Measurements from ENCODE around the gene MRTFB. TPM values are rescaled to one million over a fixed set of nuclear protein-coding genes. Genes with fewer than 3 reads are reported as not detected.
A peak's percentile ranks its signal among the peaks of the same experiment; 100 is the strongest.

The MRTFB gene
- total RNA-seq, 1 donor from 2014 or later, result 31.4 TPM

GRCh38 chr16:14240219-14240843 lies 169.2 kb downstream of the MRTFB start:
- no peak overlapping the region for H3K4me3 Mint-ChIP-seq (ENCODE audit: unreplicated experiment)
- H3K9me3 Mint-ChIP-seq (ENCODE audit: unreplicated experiment), result no peaks in the 10 kb centered on the region
- TF ChIP-seq, protein P1, sequence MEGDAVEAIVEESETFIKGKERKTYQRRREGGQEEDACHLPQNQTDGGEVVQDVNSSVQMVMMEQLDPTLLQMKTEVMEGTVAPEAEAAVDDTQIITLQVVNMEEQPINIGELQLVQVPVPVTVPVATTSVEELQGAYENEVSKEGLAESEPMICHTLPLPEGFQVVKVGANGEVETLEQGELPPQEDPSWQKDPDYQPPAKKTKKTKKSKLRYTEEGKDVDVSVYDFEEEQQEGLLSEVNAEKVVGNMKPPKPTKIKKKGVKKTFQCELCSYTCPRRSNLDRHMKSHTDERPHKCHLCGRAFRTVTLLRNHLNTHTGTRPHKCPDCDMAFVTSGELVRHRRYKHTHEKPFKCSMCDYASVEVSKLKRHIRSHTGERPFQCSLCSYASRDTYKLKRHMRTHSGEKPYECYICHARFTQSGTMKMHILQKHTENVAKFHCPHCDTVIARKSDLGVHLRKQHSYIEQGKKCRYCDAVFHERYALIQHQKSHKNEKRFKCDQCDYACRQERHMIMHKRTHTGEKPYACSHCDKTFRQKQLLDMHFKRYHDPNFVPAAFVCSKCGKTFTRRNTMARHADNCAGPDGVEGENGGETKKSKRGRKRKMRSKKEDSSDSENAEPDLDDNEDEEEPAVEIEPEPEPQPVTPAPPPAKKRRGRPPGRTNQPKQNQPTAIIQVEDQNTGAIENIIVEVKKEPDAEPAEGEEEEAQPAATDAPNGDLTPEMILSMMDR (IDR thresholded peaks at IDR 0.05), result no peak
- peak overlapping the region; percentile 12 for H3K27ac Mint-ChIP-seq (ENCODE audit: unreplicated experiment)
- H3K27me3 Mint-ChIP-seq (ENCODE audit: unreplicated experiment), result no peaks in the 10 kb centered on the region
- DNase-seq (ENCODE audit: extremely low spot score, unreplicated experiment), result no peak
- no peaks in the 10 kb centered on the region for H3K4me1 Mint-ChIP-seq (ENCODE audit: unreplicated experiment)
- peaks cover 21% of the 10 kb centered on the region for H3K36me3 Mint-ChIP-seq (ENCODE audit: unreplicated experiment)

DNA sequence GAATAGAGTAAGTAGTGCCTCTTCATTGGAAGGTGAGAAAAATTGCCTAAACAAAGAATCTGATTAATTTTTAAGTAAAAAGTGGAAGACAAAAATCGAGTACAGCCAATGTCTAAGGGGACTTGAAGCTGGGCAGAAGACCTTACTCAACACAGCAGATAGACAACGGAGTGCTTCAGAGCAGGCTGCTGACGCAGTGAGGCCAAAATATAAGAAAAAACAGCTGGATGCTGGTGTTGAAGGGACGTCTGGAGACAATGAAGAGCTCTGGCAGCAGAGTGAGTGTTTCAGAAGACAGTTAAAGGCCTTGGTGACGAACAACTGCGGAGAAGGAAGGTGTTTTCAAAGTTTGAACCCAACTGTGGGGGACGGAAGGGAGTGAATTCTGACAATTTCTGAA lies 169.8 kb downstream of the MRTFB start:
- no peaks in the 10 kb centered on the region for H3K9me3 Mint-ChIP-seq (ENCODE audit: unreplicated experiment)
- DNase-seq (ENCODE audit: extremely low spot score, unreplicated experiment), result no peak
- H3K36me3 Mint-ChIP-seq (ENCODE audit: unreplicated experiment), result peaks cover 21% of the 10 kb centered on the region
- peak overlapping the region; percentile 12 for H3K27ac Mint-ChIP-seq (ENCODE audit: unreplicated experiment)
- H3K27me3 Mint-ChIP-seq (ENCODE audit: unreplicated experiment), result no peaks in the 10 kb centered on the region
- TF ChIP-seq, protein P1 (IDR thresholded peaks at IDR 0.05), result no peak
- H3K4me3 Mint-ChIP-seq (ENCODE audit: unreplicated experiment), result no peak overlapping the region
- no peaks in the 10 kb centered on the region for H3K4me1 Mint-ChIP-seq (ENCODE audit: unreplicated experiment)

DNA sequence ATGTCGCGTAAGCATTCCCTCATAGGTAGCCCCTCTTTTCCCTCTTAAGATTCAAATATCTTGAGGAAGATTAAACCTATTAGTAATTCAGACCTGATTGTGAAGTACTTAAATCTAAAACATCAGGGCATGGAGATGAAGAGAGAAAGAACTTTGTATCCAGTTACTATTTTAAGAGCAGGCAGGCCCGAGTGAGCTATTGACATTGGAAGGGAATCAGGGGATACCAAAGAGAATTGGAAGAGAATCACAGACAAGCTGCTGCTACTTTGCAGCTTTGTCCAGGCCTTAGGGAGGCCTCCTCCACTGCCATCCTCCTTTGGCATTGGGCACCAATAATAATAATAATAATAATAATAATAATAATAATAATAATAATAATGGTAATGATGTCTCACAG lies 170.5 kb downstream of the MRTFB start:
- no peaks in the 10 kb centered on the region for H3K4me1 Mint-ChIP-seq (ENCODE audit: unreplicated experiment)
- no peaks in the 10 kb centered on the region for H3K9me3 Mint-ChIP-seq (ENCODE audit: unreplicated experiment)
- no peak overlapping the region for H3K27ac Mint-ChIP-seq (ENCODE audit: unreplicated experiment)
- TF ChIP-seq, protein P1 (IDR thresholded peaks at IDR 0.05), result no peak
- peaks cover 27% of the 10 kb centered on the region for H3K36me3 Mint-ChIP-seq (ENCODE audit: unreplicated experiment)
- H3K27me3 Mint-ChIP-seq (ENCODE audit: unreplicated experiment), result no peaks in the 10 kb centered on the region
- DNase-seq (ENCODE audit: extremely low spot score, unreplicated experiment), result no peak
- no peak overlapping the region for H3K4me3 Mint-ChIP-seq (ENCODE audit: unreplicated experiment)

GRCh38 chr16:14242769-14243168 lies 171.7 kb downstream of the MRTFB start:
- no peaks in the 10 kb centered on the region for H3K9me3 Mint-ChIP-seq (ENCODE audit: unreplicated experiment)
- TF ChIP-seq, protein P1 (IDR thresholded peaks at IDR 0.05), result no peak
- peaks cover 33% of the 10 kb centered on the region for H3K36me3 Mint-ChIP-seq (ENCODE audit: unreplicated experiment)
- DNase-seq (ENCODE audit: extremely low spot score, unreplicated experiment), result no peak
- no peaks in the 10 kb centered on the region for H3K4me1 Mint-ChIP-seq (ENCODE audit: unreplicated experiment)
- no peak overlapping the region for H3K4me3 Mint-ChIP-seq (ENCODE audit: unreplicated experiment)
- no peaks in the 10 kb centered on the region for H3K27me3 Mint-ChIP-seq (ENCODE audit: unreplicated experiment)
- no peak overlapping the region for H3K27ac Mint-ChIP-seq (ENCODE audit: unreplicated experiment)

- Mint-ChIP-seq H3K4me3 (ENCODE audit: unreplicated experiment) (no peak overlapping the region), H3K27me3 (ENCODE audit: unreplicated experiment) (no peaks in the 10 kb centered on the region), H3K4me1 (ENCODE audit: unreplicated experiment) (no peaks in the 10 kb centered on the region), H3K36me3 (ENCODE audit: unreplicated experiment) (peaks cover 41% of the 10 kb centered on the region), H3K9me3 (ENCODE audit: unreplicated experiment) (no peaks in the 10 kb centered on the region), H3K27ac (ENCODE audit: unreplicated experiment) (no peak overlapping the region)
- TF ChIP-seq, protein P1 (IDR thresholded peaks at IDR 0.05), result no peak
- DNase-seq (ENCODE audit: extremely low spot score, unreplicated experiment), result no peak
Measured at GRCh38 chr16:14244196-14245010, 173.3 kb downstream of the MRTFB start.
